ENCODE data around the gene IL12B. TPM values are rescaled to one million over a fixed set of nuclear protein-coding genes. Genes with fewer than 3 reads are reported as not detected.
A peak's percentile ranks its signal among the peaks of the same experiment; 100 is the strongest.

IL12B gene
- total and polyA plus RNA-seq, 4 donors: 0.08 to 0.11 TPM; not detected in 2

DNA sequence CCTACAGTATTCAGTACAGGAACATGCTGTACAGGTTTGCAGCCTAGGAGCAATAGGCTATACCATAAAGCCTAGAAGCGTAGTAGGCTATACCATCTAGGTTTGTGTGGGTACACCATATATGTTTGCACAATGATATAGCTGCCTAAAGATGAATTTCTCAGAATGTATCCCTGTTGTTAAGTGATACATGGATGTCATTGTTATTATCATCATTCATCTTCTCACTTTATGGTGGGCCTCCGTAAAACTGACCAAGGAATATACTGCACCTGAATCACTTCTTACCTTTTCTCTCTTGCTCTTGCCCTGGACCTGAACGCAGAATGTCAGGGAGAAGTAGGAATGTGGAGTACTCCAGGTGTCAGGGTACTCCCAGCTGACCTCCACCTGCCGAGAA lies 11.8 kb downstream of the IL12B start:
- H3K27me3 ChIP-seq (ENCODE audit: control insufficient read depth in 3 of 3, insufficient read depth in 3 of 3, low read length in 2 of 3): no peaks in the 10 kb centered on the region
- TF ChIP-seq, protein P1, sequence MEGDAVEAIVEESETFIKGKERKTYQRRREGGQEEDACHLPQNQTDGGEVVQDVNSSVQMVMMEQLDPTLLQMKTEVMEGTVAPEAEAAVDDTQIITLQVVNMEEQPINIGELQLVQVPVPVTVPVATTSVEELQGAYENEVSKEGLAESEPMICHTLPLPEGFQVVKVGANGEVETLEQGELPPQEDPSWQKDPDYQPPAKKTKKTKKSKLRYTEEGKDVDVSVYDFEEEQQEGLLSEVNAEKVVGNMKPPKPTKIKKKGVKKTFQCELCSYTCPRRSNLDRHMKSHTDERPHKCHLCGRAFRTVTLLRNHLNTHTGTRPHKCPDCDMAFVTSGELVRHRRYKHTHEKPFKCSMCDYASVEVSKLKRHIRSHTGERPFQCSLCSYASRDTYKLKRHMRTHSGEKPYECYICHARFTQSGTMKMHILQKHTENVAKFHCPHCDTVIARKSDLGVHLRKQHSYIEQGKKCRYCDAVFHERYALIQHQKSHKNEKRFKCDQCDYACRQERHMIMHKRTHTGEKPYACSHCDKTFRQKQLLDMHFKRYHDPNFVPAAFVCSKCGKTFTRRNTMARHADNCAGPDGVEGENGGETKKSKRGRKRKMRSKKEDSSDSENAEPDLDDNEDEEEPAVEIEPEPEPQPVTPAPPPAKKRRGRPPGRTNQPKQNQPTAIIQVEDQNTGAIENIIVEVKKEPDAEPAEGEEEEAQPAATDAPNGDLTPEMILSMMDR (IDR thresholded peaks at IDR 0.05; ENCODE audit: control extremely low read depth, extremely low read depth): no peak
- DNase-seq: no peak
- no peaks in the 10 kb centered on the region for H3K4me1 ChIP-seq (ENCODE audit: control insufficient read depth in 5 of 5, insufficient read depth in 5 of 5, low read length in 5 of 5)
- H3K27ac ChIP-seq (ENCODE audit: low read depth in 1 of 2, low read length in 1 of 2): no peak overlapping the region
- peaks cover 0 to 2% (median 0%) of the 10 kb centered on the region in 4 donors for H3K9me3 ChIP-seq (ENCODE audit: control insufficient read depth in 4 of 4, insufficient read depth in 3 of 4, low read length in 3 of 4)
- 86 to 95% methylated on average over 4 of the region's 4 CpGs for WGBS, 2 donors
- H3K9ac ChIP-seq (ENCODE audit: insufficient read depth in 1 of 2, low read length in 2 of 2): no peak overlapping the region
- no peaks in the 10 kb centered on the region for H3K36me3 ChIP-seq (ENCODE audit: control insufficient read depth in 4 of 4, insufficient read depth in 4 of 4, low read length in 4 of 4)
- ATAC-seq (ENCODE audit: insufficient read depth, low FRiP score): no peak
- no peak overlapping the region for H3K4me3 ChIP-seq

DNA sequence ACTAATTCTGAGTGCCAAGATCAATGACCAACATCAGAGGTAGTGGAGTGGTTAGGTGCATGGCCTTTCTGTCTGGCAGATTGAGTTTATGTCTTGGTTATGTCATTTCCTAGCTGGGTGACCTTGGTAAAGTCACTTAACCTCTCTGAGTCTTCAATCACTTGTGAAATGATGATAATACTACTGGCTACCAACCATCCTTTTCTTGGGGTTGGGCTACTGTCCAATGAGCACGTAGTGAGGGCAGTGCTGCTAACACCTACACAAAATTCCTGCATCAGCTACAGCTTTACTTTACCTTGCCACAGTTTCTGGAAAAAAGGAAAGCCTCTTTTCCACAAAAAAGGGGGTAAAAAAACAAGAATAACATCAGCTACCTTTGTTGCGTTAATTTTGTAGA lies 12.4 kb downstream of the IL12B start:
- no peak overlapping the region for H3K4me3 ChIP-seq
- 71 to 88% methylated on average over 2 of the region's 2 CpGs for WGBS, 2 donors
- H3K9ac ChIP-seq (ENCODE audit: insufficient read depth in 1 of 2, low read length in 2 of 2): no peak overlapping the region
- TF ChIP-seq, protein P1 (IDR thresholded peaks at IDR 0.05; ENCODE audit: control extremely low read depth, extremely low read depth): no peak
- no peaks in the 10 kb centered on the region for H3K27me3 ChIP-seq (ENCODE audit: control insufficient read depth in 3 of 3, insufficient read depth in 3 of 3, low read length in 2 of 3)
- DNase-seq (no peak), ATAC-seq (ENCODE audit: insufficient read depth, low FRiP score) (no peak)
- H3K9me3 ChIP-seq (ENCODE audit: control insufficient read depth in 4 of 4, insufficient read depth in 3 of 4, low read length in 3 of 4): peaks cover 0 to 2% (median 0%) of the 10 kb centered on the region in 4 donors
- no peaks in the 10 kb centered on the region for H3K36me3 ChIP-seq (ENCODE audit: control insufficient read depth in 4 of 4, insufficient read depth in 4 of 4, low read length in 4 of 4)
- H3K27ac ChIP-seq (ENCODE audit: low read depth in 1 of 2, low read length in 1 of 2): no peak overlapping the region
- no peaks in the 10 kb centered on the region for H3K4me1 ChIP-seq (ENCODE audit: control insufficient read depth in 5 of 5, insufficient read depth in 5 of 5, low read length in 5 of 5)

DNA sequence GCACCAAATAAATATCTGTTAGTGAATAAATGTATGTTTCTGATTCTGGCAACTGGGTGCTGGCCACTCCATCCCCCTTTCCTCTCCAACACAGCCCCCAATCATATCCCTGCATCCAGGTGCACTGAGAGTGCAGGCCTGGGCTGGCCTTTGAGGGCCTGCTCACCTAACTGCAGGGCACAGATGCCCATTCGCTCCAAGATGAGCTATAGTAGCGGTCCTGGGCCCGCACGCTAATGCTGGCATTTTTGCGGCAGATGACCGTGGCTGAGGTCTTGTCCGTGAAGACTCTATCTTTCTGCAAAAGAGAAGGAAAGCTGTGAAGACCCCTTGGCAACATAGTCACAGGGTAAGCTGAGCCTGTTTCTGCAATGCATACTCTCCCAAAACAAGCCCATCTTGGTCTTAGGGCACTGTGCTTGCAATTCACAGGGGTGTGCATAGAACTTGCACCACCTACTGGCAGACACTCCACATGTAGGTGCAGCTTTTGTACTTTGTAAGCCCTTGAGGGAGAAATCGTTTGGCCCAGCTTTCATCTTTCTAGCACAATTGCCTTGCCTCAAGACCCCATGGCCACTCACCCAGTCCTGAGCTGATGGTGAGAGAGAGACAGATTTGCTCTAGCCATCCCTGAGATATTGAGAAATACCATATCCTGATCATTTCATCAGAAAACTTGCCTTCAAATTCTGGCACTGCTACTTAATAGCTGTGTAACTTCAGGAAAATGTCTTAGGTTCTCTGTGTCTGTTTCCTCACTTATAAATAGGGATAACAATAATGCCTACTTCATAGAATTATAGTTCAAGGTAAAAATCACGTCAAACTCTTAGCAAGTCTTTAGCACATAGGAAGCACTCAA lies 13.5 kb downstream of the IL12B start:
- DNase-seq (peak; percentile 33 to 71 (median 37)), ATAC-seq (ENCODE audit: insufficient read depth, low FRiP score) (peak; percentile 75)
- H3K9me3 ChIP-seq (ENCODE audit: control insufficient read depth in 4 of 4, insufficient read depth in 3 of 4, low read length in 3 of 4): peaks cover 0 to 2% (median 0%) of the 10 kb centered on the region in 4 donors
- H3K27ac ChIP-seq (ENCODE audit: low read depth in 1 of 2, low read length in 1 of 2): no peak overlapping the region
- no peaks in the 10 kb centered on the region for H3K4me1 ChIP-seq (ENCODE audit: control insufficient read depth in 5 of 5, insufficient read depth in 5 of 5, low read length in 5 of 5)
- no peaks in the 10 kb centered on the region for H3K36me3 ChIP-seq (ENCODE audit: control insufficient read depth in 4 of 4, insufficient read depth in 4 of 4, low read length in 4 of 4)
- TF ChIP-seq, protein P1 (IDR thresholded peaks at IDR 0.05; ENCODE audit: control extremely low read depth, extremely low read depth): no peak
- H3K9ac ChIP-seq (ENCODE audit: insufficient read depth in 1 of 2, low read length in 2 of 2): no peak overlapping the region
- no peak overlapping the region for H3K4me3 ChIP-seq
- peaks cover 0 to 2% (median 2%) of the 10 kb centered on the region in 3 donors for H3K27me3 ChIP-seq (ENCODE audit: control insufficient read depth in 3 of 3, insufficient read depth in 3 of 3, low read length in 2 of 3)
- 85% methylated on average over 9 of the region's 9 CpGs for WGBS, 2 donors

All from lung (tissue), 12 donors.